ENCODE measurements around the gene TLCD4. TPM values are rescaled to one million over a fixed set of nuclear protein-coding genes. Genes with fewer than 3 reads are reported as not detected.
"Not testable (repeated sequence)": the region's sequence is repeated elsewhere in the genome, so short reads cannot be mapped to it uniquely, and the experiment has no call there.

The TLCD4 gene
- total and polyA plus RNA-seq, 10 donors, result 0.11 to 12.5 (median 0.75) TPM

GRCh38 chr1:95085376-95085775 lies 31.8 kb upstream of the TLCD4 start:
- Histone ChIP-seq H3K9me3 (peaks cover 0 to 10% (median 4%) of the 10 kb centered on the region in 8 donors), H3K27ac (no peak overlapping the region), H3K27me3 (replicated peaks in 1 of 7) (peaks cover 0 to 3% (median 0%) of the 10 kb centered on the region in 7 donors), H3K36me3 (no peaks in the 10 kb centered on the region), H3K4me1 (no peaks in the 10 kb centered on the region), H3K4me3 (no peak overlapping the region)
- intact Hi-C loops (cut with DNase I; ENCODE audit: low total_unique reads), result loop anchor here (10.0 kb wide), 1 partner anchor 149 kb away; the partner anchor contains the start of gene RWDD3
- TF ChIP-seq POLR2A (IDR thresholded peaks at IDR 0.05), result no peak
- TF ChIP-seq POLR2AphosphoS5 (IDR thresholded peaks at IDR 0.05), result no peak
- no peak for TF ChIP-seq CTCF (IDR thresholded peaks at IDR 0.05 in 8 of 11, conservative IDR thresholded peaks at IDR 0.05 in 3 of 11)
- no peak for DNase-seq
- 72 to 85% (median 75%) methylated on average over 2 of the region's 2 CpGs for WGBS, 5 donors

DNA sequence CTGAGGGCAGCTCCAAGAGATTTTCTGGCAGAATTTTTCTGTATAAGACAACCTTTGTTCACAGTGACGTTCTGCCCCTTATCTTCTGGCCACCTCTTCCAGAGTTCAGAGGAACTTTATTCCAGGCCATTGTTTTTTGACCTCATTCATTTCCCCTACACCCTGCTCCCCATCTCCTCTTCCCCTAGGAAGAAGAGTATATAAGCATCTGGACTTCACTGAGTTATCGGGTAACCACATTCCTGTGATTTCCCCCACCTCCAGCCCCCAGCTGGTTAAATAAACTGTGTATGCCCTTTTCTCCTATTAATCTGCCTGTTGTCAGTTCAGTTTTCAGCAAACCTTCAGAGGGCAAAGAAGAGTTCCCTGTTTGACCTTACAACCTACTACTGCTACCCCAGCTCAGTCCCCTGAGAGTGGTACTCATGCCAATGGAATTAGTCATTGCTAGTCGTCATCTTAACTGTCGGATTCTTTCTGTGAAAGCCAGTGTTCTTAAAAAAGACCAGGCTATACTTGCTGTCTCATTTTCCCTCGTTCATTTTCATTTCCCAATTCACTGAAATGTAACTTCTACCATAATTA lies 30.1 kb upstream of the TLCD4 start:
- Histone ChIP-seq H3K4me1 (no peaks in the 10 kb centered on the region), H3K9me3 (peaks cover 0 to 16% (median 5%) of the 10 kb centered on the region in 8 donors), H3K27me3 (replicated peaks in 1 of 7) (peaks cover 0 to 6% (median 0%) of the 10 kb centered on the region in 7 donors), H3K36me3 (no peaks in the 10 kb centered on the region), H3K4me3 (no peak overlapping the region), H3K27ac (no peak overlapping the region)
- 38 to 61% (median 49%) methylated on average over 5 of the region's 5 CpGs for WGBS, 5 donors
- TF ChIP-seq POLR2AphosphoS5 (IDR thresholded peaks at IDR 0.05), result no peak
- TF ChIP-seq POLR2A (IDR thresholded peaks at IDR 0.05), result no peak
- no peak for TF ChIP-seq CTCF (IDR thresholded peaks at IDR 0.05 in 8 of 11, conservative IDR thresholded peaks at IDR 0.05 in 3 of 11)
- intact Hi-C loops (cut with DNase I; ENCODE audit: low total_unique reads), result loop anchor here (10.0 kb wide), 1 partner anchor 148 kb away; the partner anchor contains the start of gene RWDD3
- no peak for DNase-seq

GRCh38 chr1:95088303-95088702 lies 28.9 kb upstream of the TLCD4 start:
- TF ChIP-seq CTCF (IDR thresholded peaks at IDR 0.05 in 8 of 11, conservative IDR thresholded peaks at IDR 0.05 in 3 of 11) (no peak), POLR2A (IDR thresholded peaks at IDR 0.05) (no peak)
- peaks cover 0 to 6% (median 0%) of the 10 kb centered on the region in 7 donors for H3K27me3 ChIP-seq (replicated peaks in 1 of 7)
- H3K36me3 ChIP-seq, result no peaks in the 10 kb centered on the region
- peaks cover 0 to 16% (median 5%) of the 10 kb centered on the region in 8 donors for H3K9me3 ChIP-seq
- WGBS, 5 donors, result 65 to 96% (median 81%) methylated on average over 1 of the region's 1 CpG
- no peaks in the 10 kb centered on the region for H3K4me1 ChIP-seq
- no peak overlapping the region for H3K4me3 ChIP-seq
- intact Hi-C loops (cut with DNase I; ENCODE audit: low total_unique reads), result loop anchor here (10.0 kb wide), 1 partner anchor 146 kb away; the partner anchor contains the start of gene RWDD3
- no peak for DNase-seq
- H3K27ac ChIP-seq, result no peak overlapping the region

DNA sequence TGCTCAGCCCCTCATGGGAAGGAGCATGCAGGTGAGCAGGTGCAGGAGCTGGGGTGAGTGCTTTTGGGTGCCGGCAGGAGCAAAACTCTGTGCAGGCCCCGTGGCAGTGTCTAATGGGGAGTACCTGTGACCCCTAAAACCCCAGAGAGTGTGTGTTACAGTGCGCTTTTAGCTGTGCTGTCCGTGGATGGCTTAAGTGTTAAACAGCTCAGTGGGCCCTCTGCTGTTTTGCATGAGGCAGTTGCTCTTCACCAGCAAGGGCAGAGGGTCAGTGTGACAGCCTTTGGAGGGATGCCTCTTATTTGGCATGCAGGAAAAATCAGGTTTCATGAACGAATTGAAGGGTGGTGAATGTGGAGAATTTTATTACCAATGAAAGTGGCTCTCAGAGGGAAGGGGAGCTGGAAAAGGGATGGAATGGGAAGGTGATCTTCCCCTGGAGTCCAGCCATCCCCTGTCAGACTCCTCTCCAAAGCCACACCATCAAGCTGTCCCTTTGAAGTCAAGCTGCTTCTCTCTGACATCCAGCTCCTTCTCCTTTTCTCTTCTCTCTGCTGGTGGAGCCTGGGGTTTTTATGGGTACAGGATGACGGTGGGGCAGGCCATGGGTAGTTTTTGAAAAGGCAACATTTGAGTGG lies 27.4 kb upstream of the TLCD4 start:
- no peak for DNase-seq
- Histone ChIP-seq H3K36me3 (no peaks in the 10 kb centered on the region), H3K9me3 (peaks cover 0 to 16% (median 5%) of the 10 kb centered on the region in 8 donors), H3K27me3 (replicated peaks in 1 of 7) (peaks cover 0 to 6% (median 0%) of the 10 kb centered on the region in 7 donors), H3K4me1 (no peaks in the 10 kb centered on the region), H3K27ac (no peak overlapping the region), H3K4me3 (no peak overlapping the region)
- no peak for TF ChIP-seq POLR2A (IDR thresholded peaks at IDR 0.05)
- no peak for TF ChIP-seq CTCF (IDR thresholded peaks at IDR 0.05 in 8 of 11, conservative IDR thresholded peaks at IDR 0.05 in 3 of 11)
- no peak for TF ChIP-seq POLR2AphosphoS5 (IDR thresholded peaks at IDR 0.05)
- WGBS, 5 donors, result 88 to 90% (median 89%) methylated on average over 4 to 6 of the region's 6 CpGs
- intact Hi-C loops (cut with DNase I; ENCODE audit: low total_unique reads), result loop anchor here (10.0 kb wide), 1 partner anchor 145 kb away; the partner anchor contains the start of gene RWDD3

DNA sequence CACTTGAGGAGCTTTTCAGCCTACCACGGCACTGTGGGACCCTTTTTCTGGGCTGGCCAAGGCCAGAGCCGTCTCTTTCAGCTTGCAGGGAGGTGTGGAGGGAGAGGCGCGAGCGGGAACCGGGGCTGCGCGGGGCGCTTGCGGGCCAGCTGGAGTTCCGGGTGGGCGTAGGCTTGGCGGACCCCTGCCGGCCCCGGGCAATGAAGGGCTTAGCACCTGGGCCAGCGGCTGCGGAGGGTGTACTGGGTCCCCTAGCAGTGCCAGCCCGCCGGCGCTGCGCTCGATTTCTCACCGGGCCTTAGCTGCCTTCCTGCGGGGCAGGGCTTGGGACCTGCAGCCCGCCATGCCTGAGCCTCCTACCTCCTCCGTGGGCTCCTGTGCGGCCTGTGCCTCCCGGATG lies 25.9 kb upstream of the TLCD4 start:
- H3K4me3 ChIP-seq; H3K27me3 ChIP-seq (replicated peaks in 1 of 7); intact Hi-C loops (cut with DNase I; ENCODE audit: low total_unique reads); DNase-seq; H3K27ac ChIP-seq; H3K36me3 ChIP-seq; H3K4me1 ChIP-seq: not testable (repeated sequence)
- H3K9me3 ChIP-seq, result peaks cover 0 to 16% (median 5%) of the 10 kb centered on the region in 8 donors
- WGBS, 5 donors, result 64 to 90% (median 80%) methylated on average over 12 to 28 of the region's 28 CpGs

DNA sequence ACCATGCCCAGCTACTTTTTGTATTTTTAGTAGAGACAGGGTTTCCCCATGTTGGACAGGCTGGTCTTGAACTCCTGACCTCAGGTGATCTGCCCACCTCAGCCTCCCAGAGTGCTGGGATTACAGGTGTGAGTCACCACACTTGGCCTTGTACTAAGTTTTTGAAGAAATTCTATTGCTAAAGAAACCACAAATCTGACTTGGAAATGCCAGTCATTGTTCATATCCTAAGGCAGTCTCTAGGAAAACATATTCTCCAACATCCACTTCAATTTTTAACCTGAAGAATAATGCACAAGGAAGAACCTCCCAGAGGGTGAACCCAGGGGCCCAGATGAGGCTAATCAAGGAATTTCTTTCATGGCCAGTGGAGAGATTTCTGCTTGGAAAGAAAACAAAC lies 24.3 kb upstream of the TLCD4 start:
- H3K27me3 ChIP-seq (replicated peaks in 1 of 7); H3K4me3 ChIP-seq; H3K36me3 ChIP-seq; DNase-seq; intact Hi-C loops (cut with DNase I; ENCODE audit: low total_unique reads); H3K4me1 ChIP-seq; H3K27ac ChIP-seq: not testable (repeated sequence)
- peaks cover 0 to 16% (median 5%) of the 10 kb centered on the region in 8 donors for H3K9me3 ChIP-seq

Measured in spleen (tissue), 11 donors.